Mucosa of rectum (tissue), 2 donors: Measurements from ENCODE around the gene RPS6KA5.

Experiments
- H3K27ac ChIP-seq, 2 donors: one replicate each; pipeline ENCODE4 v1.7.0; 2013; ENCODE audit warnings: inconsistent platforms in 2 of 2, low read depth in 2 of 2, low read length in 2 of 2
- H3K27me3 ChIP-seq, 2 donors: one replicate each; pipeline ENCODE4 v1.7.0; 2013; ENCODE audit warnings: low read length in 2 of 2; ENCODE audit not compliant: control insufficient read depth in 2 of 2, insufficient read depth in 2 of 2
- H3K36me3 ChIP-seq, 2 donors: one replicate each; pipeline ENCODE4 v1.7.0; 2013; ENCODE audit warnings: low read length in 2 of 2; ENCODE audit not compliant: control insufficient read depth in 2 of 2, insufficient read depth in 2 of 2
- H3K4me1 ChIP-seq, 2 donors: one replicate each; pipeline ENCODE4 v1.7.0; 2013; ENCODE audit warnings: low read length in 2 of 2, mild to moderate bottlenecking in 1 of 2; ENCODE audit not compliant: control insufficient read depth in 2 of 2, insufficient read depth in 2 of 2
- H3K4me3 ChIP-seq, 2 donors: one replicate each; pipeline ENCODE4 v1.7.0; 2013; ENCODE audit warnings: low read length in 2 of 2
- H3K9ac ChIP-seq, 2 donors: one replicate each; pipeline ENCODE4 v1.7.0; 2013; ENCODE audit warnings: low read length in 2 of 2, low read depth in 1 of 2, mild to moderate bottlenecking in 1 of 2
- H3K9me3 ChIP-seq, 2 donors: one replicate each; pipeline ENCODE4 v1.7.0; 2013; ENCODE audit warnings: low read length in 2 of 2; ENCODE audit not compliant: control insufficient read depth in 2 of 2
- donor health status: healthy.
- donor health status: Normal muscosa, but diverticular disease.

Gene RPS6KA5

GRCh38 chr14:90892970-90893369 is 167.5 kb downstream of the RPS6KA5 start:
- Histone ChIP-seq H3K4me3 (no peak overlapping the region), H3K9me3 (no peaks in the 10 kb centered on the region), H3K27ac (no peak overlapping the region), H3K9ac (no peak overlapping the region), H3K27me3 (no peaks in the 10 kb centered on the region), H3K36me3 (peaks cover 11 to 12% of the 10 kb centered on the region in 2 donors), H3K4me1 (no peaks in the 10 kb centered on the region)

GRCh38 chr14:90891326-90891725 is 169.1 kb downstream of the RPS6KA5 start:
- Histone ChIP-seq H3K9ac (no peak overlapping the region), H3K9me3 (no peaks in the 10 kb centered on the region), H3K4me1 (no peaks in the 10 kb centered on the region), H3K36me3 (peaks cover 0 to 8% of the 10 kb centered on the region in 2 donors), H3K4me3 (no peak overlapping the region), H3K27me3 (no peaks in the 10 kb centered on the region), H3K27ac (no peak overlapping the region)

DNA sequence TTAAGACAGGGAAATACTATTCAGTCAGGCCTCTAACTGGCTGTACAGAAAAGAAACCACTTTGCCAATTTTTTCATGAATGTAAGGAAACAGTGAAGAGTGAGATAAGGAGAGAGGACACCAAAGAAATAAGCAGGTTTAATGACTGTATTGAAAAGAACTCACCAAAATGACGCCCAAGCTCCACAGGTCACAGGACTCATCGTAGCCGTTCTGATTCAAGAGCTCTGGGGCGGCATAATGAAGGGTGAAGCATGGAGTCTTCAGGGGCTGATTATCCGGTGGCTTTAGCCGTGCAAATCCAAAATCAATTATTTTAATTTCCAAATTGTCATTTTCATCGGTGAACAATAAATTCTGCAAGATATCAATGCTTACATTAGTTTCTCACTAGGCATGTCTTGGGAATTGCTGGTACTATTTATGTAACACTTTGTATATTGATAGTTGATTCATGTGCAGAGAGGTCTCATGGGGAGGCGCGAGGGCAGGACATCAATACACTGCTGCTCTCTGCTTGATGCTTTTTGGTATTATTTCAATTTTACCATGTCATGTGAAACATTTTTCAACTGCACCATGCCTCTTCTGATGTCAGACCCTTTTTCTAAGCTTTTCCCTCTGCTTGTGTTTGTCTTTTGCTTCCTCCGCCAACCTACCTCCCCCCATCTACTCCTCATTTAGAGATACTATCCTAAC is 170.0 kb downstream of the RPS6KA5 start:
- no peak overlapping the region for H3K4me3 ChIP-seq

DNA sequence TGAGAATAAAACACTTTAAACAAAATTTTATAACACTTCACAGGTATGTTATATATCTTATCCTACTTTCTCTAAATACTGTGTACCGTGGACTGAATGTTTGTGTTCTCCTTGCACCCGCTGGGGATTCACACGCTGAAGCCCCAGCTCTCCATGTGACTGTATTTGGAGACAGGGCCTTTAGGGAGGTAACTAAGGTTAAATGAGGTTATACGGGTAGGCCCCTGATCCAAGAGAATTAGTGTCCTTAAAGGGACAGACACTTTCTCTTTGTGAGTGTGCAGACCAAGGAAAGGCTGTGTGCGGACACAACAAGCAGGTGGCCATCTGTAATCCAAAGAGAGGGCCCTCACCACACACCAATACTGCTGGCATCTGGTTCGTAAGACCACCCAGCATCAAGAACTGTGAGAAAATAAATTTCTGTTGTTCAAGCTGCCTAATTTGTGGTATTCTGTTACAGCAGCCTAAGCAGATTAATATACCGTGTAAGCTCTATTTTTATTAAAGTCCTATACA is 174.1 kb downstream of the RPS6KA5 start:
- no peak overlapping the region for H3K9ac ChIP-seq
- no peak overlapping the region for H3K27ac ChIP-seq
- H3K36me3 ChIP-seq, result peaks cover 3 to 6% of the 10 kb centered on the region in 2 donors
- no peaks in the 10 kb centered on the region for H3K9me3 ChIP-seq
- H3K4me1 ChIP-seq, result no peaks in the 10 kb centered on the region
- H3K27me3 ChIP-seq, result no peaks in the 10 kb centered on the region
- no peak overlapping the region for H3K4me3 ChIP-seq

More for the DNA sequence above, 170.0 kb downstream of the RPS6KA5 start:
- Histone ChIP-seq H3K27ac (no peak overlapping the region), H3K4me1 (no peaks in the 10 kb centered on the region), H3K27me3 (no peaks in the 10 kb centered on the region), H3K9ac (no peak overlapping the region), H3K9me3 (no peaks in the 10 kb centered on the region), H3K36me3 (peaks cover 0 to 8% of the 10 kb centered on the region in 2 donors)

GRCh38 chr14:90883782-90884181 is 176.7 kb downstream of the RPS6KA5 start:
- Histone ChIP-seq H3K27me3 (no peaks in the 10 kb centered on the region), H3K27ac (no peak overlapping the region), H3K9me3 (no peaks in the 10 kb centered on the region), H3K4me3 (no peak overlapping the region), H3K4me1 (no peaks in the 10 kb centered on the region), H3K9ac (no peak overlapping the region), H3K36me3 (peaks cover 0 to 8% of the 10 kb centered on the region in 2 donors)

DNA sequence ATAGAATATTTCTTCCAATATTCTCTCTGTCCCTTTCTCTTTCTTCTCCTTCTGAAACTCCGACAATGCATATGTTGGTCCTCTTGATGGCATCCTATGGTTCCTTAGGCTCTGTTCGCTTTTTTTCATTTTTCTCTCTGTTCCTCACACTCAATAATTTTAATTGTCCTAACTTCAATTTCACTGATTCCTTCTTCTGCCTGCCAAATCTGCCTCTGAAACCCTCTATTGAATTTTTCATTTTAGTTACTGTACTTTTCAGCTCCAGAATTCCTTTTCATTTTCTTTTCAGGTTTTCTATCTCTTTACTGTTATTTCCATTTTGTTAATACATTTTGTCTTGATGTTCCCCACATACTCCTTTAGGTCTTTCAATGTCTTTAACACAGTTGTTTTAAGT is 177.2 kb downstream of the RPS6KA5 start:
- H3K4me1 ChIP-seq, result no peaks in the 10 kb centered on the region
- H3K36me3 ChIP-seq, result peaks cover 0 to 8% of the 10 kb centered on the region in 2 donors
- no peak overlapping the region for H3K4me3 ChIP-seq
- no peak overlapping the region for H3K27ac ChIP-seq
- no peaks in the 10 kb centered on the region for H3K27me3 ChIP-seq
- H3K9me3 ChIP-seq, result no peaks in the 10 kb centered on the region
- H3K9ac ChIP-seq, result no peak overlapping the region

GRCh38 chr14:90880282-90880681 is 180.2 kb downstream of the RPS6KA5 start:
- H3K27ac ChIP-seq, result no peak overlapping the region
- no peak overlapping the region for H3K4me3 ChIP-seq
- no peak overlapping the region for H3K9ac ChIP-seq
- no peaks in the 10 kb centered on the region for H3K9me3 ChIP-seq
- no peaks in the 10 kb centered on the region for H3K4me1 ChIP-seq
- no peaks in the 10 kb centered on the region for H3K27me3 ChIP-seq
- H3K36me3 ChIP-seq, result peaks cover 0 to 8% of the 10 kb centered on the region in 2 donors

- Histone ChIP-seq H3K27ac (no peak overlapping the region), H3K36me3 (peaks cover 13 to 18% of the 10 kb centered on the region in 2 donors), H3K4me3 (no peak overlapping the region), H3K4me1 (no peaks in the 10 kb centered on the region), H3K9ac (no peak overlapping the region), H3K9me3 (no peaks in the 10 kb centered on the region), H3K27me3 (no peaks in the 10 kb centered on the region)
Observed at GRCh38 chr14:90874599-90874998, 185.8 kb downstream of the RPS6KA5 start.

- Histone ChIP-seq H3K4me3 (no peak overlapping the region), H3K4me1 (no peaks in the 10 kb centered on the region), H3K9me3 (no peaks in the 10 kb centered on the region), H3K27me3 (no peaks in the 10 kb centered on the region), H3K9ac (no peak overlapping the region), H3K36me3 (peaks cover 13 to 18% of the 10 kb centered on the region in 2 donors), H3K27ac (no peak overlapping the region)
Observed at GRCh38 chr14:90871605-90872233, 188.7 kb downstream of the RPS6KA5 start.

GRCh38 chr14:90870950-90871604 is 189.4 kb downstream of the RPS6KA5 start:
- H3K9me3 ChIP-seq, result no peaks in the 10 kb centered on the region
- peaks cover 13 to 18% of the 10 kb centered on the region in 2 donors for H3K36me3 ChIP-seq
- H3K4me1 ChIP-seq, result no peaks in the 10 kb centered on the region
- H3K9ac ChIP-seq, result no peak overlapping the region
- no peak overlapping the region for H3K27ac ChIP-seq
- no peaks in the 10 kb centered on the region for H3K27me3 ChIP-seq
- H3K4me3 ChIP-seq, result no peak overlapping the region
